HEK293T (cell line): ENCODE measurements around the gene GTSE1.

ENCODE experiments used
- CTCF ChIA-PET: fragments of 350-600 bp; formaldehyde crosslinking; extraction: SDS; loops from one replicate; lab custom pipeline; 2021; ENCODE audit warnings: antibody characterized with exemption, inconsistent platforms; lab: Yijun Ruan, JAX
- POLR2A ChIA-PET: fragments of 350-600 bp; formaldehyde crosslinking; extraction: SDS; loops from one replicate; lab custom pipeline; 2020; ENCODE audit warnings: antibody characterized with exemption, inconsistent platforms; lab: Yijun Ruan, JAX
- DNase-seq: peaks from one replicate; pipeline ENCODE4 v3.0.0; 2012; ENCODE audit warnings: mixed read lengths; ENCODE audit errors: extremely low spot score
- ARNT ChIP-seq: fragments of 450-650 bp; IDR thresholded peaks from 2 replicates; pipeline ENCODE4 v1.6.1; 2017; ENCODE audit warnings: mild to moderate bottlenecking
- BHLHE40 ChIP-seq: fragments of 450-650 bp; IDR thresholded peaks from 2 replicates; pipeline ENCODE4 v1.6.1; 2016; ENCODE audit warnings: mild to moderate bottlenecking, moderate library complexity, borderline replicate concordance
- CTBP1 ChIP-seq: fragments of 450-650 bp; IDR thresholded peaks from 2 replicates; pipeline ENCODE4 v1.6.1; 2016; ENCODE audit warnings: borderline replicate concordance
- ELF4 ChIP-seq: fragments of 450-650 bp; IDR thresholded peaks from 2 replicates; pipeline ENCODE4 v1.6.1; 2017; ENCODE audit warnings: antibody characterized with exemption
- FOXA1 ChIP-seq: fragments of 450-650 bp; IDR thresholded peaks from 2 replicates; pipeline ENCODE4 v1.6.1; 2016; ENCODE audit warnings: mild to moderate bottlenecking
- FOXK2 ChIP-seq: fragments of 450-650 bp; IDR thresholded peaks from 2 replicates; pipeline ENCODE4 v1.6.1; 2016; ENCODE audit warnings: mild to moderate bottlenecking
- FOXM1 ChIP-seq: fragments of 450-650 bp; IDR thresholded peaks from 2 replicates; pipeline ENCODE4 v1.6.1; 2017; ENCODE audit warnings: mild to moderate bottlenecking, borderline replicate concordance
- HDGF ChIP-seq: fragments of 450-650 bp; IDR thresholded peaks from 2 replicates; pipeline ENCODE4 v1.6.1; 2017; ENCODE audit warnings: antibody characterized with exemption, borderline replicate concordance
- L3MBTL2 ChIP-seq: fragments of 450-650 bp; conservative IDR thresholded peaks from 2 replicates; pipeline ENCODE4 v1.6.1; 2016; ENCODE audit warnings: mild to moderate bottlenecking
- NFRKB ChIP-seq: fragments of 450-650 bp; IDR thresholded peaks from 2 replicates; pipeline ENCODE4 v1.6.1; 2016; ENCODE audit warnings: mild to moderate bottlenecking, moderate library complexity
- PKNOX1 ChIP-seq: fragments of 450-650 bp; IDR thresholded peaks from 2 replicates; pipeline ENCODE4 v1.6.1; 2016
- SP1 ChIP-seq: fragments of 450-650 bp; IDR thresholded peaks from 2 replicates; pipeline ENCODE4 v1.6.1; 2017
- SUZ12 ChIP-seq: fragments of 450-650 bp; IDR thresholded peaks from 2 replicates; pipeline ENCODE4 v1.6.1; 2016; ENCODE audit warnings: mild to moderate bottlenecking
- TARDBP ChIP-seq: fragments of 450-650 bp; IDR thresholded peaks from 2 replicates; pipeline ENCODE4 v1.6.1; 2016
- ZNF384 ChIP-seq: fragments of 450-650 bp; IDR thresholded peaks from 2 replicates; pipeline ENCODE4 v1.6.1; 2016

GTSE1 gene

DNA sequence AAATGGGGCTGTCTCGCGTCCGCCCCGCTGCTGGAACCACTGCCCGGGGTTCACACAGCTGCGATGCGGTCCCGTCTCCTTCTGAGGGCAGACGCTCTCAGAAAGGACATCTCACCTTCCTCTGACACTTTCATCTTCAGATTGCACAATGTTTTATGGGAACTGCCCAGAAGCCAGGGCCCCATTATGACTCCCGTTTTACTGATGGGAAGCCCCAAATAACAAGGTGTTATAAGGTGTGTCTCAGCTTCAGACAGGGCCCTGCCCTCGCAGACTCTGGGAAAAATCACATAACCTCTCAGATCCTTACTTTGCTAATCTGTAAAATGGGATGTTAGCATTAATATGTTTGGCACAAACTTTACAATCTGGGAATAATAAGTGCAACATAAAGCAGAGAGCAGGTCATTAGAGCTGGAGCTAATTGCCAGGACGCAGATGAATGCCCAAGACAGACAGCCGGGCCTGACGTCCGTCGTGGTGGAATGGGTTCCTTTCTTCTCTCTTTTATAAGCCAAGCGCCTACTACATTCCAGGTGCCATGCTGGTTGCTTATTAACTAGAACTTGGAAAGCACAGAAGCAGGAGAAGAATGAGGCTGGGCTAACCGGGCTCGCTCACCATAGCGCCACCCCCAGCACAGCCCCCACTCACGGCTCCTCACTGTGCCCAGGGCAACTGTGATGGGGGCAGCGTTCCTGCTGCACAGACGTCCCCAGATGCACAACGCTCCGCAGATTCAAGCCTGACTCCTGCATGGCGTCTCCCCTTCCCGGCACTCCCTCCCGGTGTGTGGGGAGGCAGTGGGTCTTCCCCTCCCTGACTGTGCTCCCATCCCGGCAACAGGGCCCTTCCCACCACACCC, 82.6 kb downstream of the GTSE1 start:
- ChIA-PET CTCF (interaction anchor here (0.7 kb wide), 1 partner anchor 13 kb away, joined by 3 read pairs; no protein-coding TSS in a partner anchor), POLR2A (no interaction called here)
- no peak for TF ChIP-seq FOXM1
- no peak for TF ChIP-seq FOXA1
- no peak for TF ChIP-seq ELF4
- no peak for TF ChIP-seq CTBP1
- no peak for TF ChIP-seq FOXK2
- no peak for TF ChIP-seq BHLHE40
- TF ChIP-seq PKNOX1: no peak
- no peak for TF ChIP-seq HDGF
- TF ChIP-seq SP1: no peak
- no peak for TF ChIP-seq ZNF384
- no peak for TF ChIP-seq SUZ12
- TF ChIP-seq NFRKB: no peak
- TF ChIP-seq L3MBTL2: no peak
- TF ChIP-seq ARNT: no peak
- no peak for TF ChIP-seq TARDBP
- DNase-seq: no peak

DNA sequence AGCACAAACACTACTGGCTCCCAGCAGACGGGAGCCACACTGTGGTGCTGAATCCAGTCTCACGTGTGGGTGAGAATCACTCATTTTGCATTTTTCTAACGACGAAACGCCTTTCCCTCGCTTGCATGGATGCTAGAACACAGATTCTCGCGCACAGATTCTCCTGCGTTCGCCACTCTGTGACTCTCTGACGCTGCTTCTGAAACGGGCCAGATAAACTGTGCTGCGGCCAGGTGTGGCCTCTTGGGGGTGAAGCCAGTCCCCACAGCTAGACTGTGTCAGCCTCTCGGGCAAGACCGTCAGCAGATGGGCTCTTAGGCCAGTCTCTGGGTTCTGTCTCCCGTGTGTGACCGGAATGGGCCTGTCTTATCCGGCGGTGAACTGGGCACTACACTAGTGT, 83.4 kb downstream of the GTSE1 start:
- POLR2A ChIA-PET: no interaction called here
- TF ChIP-seq TARDBP (no peak), BHLHE40 (no peak), FOXK2 (no peak)
- no peak for DNase-seq
- CTCF ChIA-PET: no interaction called here
